Thyroid gland (tissue), 4 donors: ENCODE data around the gene ATAD1. TPM values are rescaled to one million over a fixed set of nuclear protein-coding genes. Genes with fewer than 3 reads are reported as not detected.

Source experiments
- DNase-seq, 2 donors: peaks; one replicate each; pipeline ENCODE4 v3.0.0-alpha.2; 2019
- H3K27ac ChIP-seq, 3 donors: fragments of 200-600 bp; sonication (generic); 1 replicate in 2 of 3; 2 replicates in 1 of 3; pipeline ENCODE4 v1.5.1; 2016 to 2019; ENCODE audit warnings: mild to moderate bottlenecking in 1 of 3, moderate library complexity in 1 of 3
- H3K27me3 ChIP-seq: fragments of 200-600 bp; sonication (generic); one replicate; pipeline ENCODE4 v1.5.1; 2019
- H3K36me3 ChIP-seq, 2 donors: fragments of 200-600 bp; sonication (generic); one replicate each; pipeline ENCODE4 v1.5.1; 2016 to 2019
- H3K4me1 ChIP-seq, 2 donors: fragments of 200-600 bp; sonication (generic); one replicate each; pipeline ENCODE4 v1.5.1; 2017 to 2019
- H3K4me3 ChIP-seq, 3 donors: fragments of 200-600 bp; sonication (generic); replicated peaks in 1 of 3; 1 replicate in 2 of 3; 2 replicates in 1 of 3; pipeline ENCODE4 v1.5.1; 2016; ENCODE audit warnings: mild to moderate bottlenecking in 1 of 3
- H3K9me3 ChIP-seq: fragments of 200-600 bp; sonication (generic); one replicate; pipeline ENCODE4 v1.5.1; 2017
- CTCF ChIP-seq, 6 experiments: fragments of 200-600 bp in 3 of 6; fragments of 450-650 bp in 3 of 6; sonication (generic) in 3 of 6; IDR thresholded peaks; one replicate each; pipeline ENCODE4 v1.5.1; 2016 to 2019; ENCODE audit warnings: antibody characterized with exemption in 6 of 6, mild to moderate bottlenecking in 2 of 6, inconsistent platforms in 1 of 6, moderate library complexity in 1 of 6
- POLR2A ChIP-seq, 2 donors: fragments of 450-650 bp; IDR thresholded peaks; one replicate each; pipeline ENCODE4 v1.6.1; 2017; ENCODE audit warnings: antibody characterized with exemption in 2 of 2, mild to moderate bottlenecking in 2 of 2, moderate library complexity in 1 of 2
- WGBS, 2 donors: methylation state at CpG; one replicate each; pipeline ENCODE4 v1.1.5; 2017; 5-methylcytosine and 5-hydroxymethylcytosine counted together
- intact Hi-C: fragments of 100-400 bp; cut with DNase I; formaldehyde crosslinking; loops from one replicate; pipeline ENCODE4 v1.15.1; 2023
- total RNA-seq, 4 donors: library from RNA; depleted of rRNA; stranded (reverse); fragments of >200 nt; gene quantifications; one replicate each; pipeline ENCODE4 v1.2.3, GENCODE V29; 2016

ATAD1 gene
- total RNA-seq, 4 donors from 2014 or later, result 40.3 to 72.1 (median 53.7) TPM

GRCh38 chr10:87782721-87783120 is 35.3 kb downstream of the ATAD1 start:
- no peaks in the 10 kb centered on the region for H3K4me1 ChIP-seq
- TF ChIP-seq POLR2A (IDR thresholded peaks at IDR 0.05) (no peak), CTCF (IDR thresholded peaks at IDR 0.05) (no peak)
- DNase-seq, result no peak
- H3K36me3 ChIP-seq, result peaks cover 0 to 3% of the 10 kb centered on the region in 2 donors
- no peak overlapping the region for H3K27ac ChIP-seq
- no peaks in the 10 kb centered on the region for H3K27me3 ChIP-seq
- WGBS, 2 donors, result 95% methylated on average over 6 of the region's 6 CpGs
- no peaks in the 10 kb centered on the region for H3K9me3 ChIP-seq
- no peak overlapping the region for H3K4me3 ChIP-seq
- intact Hi-C loops, result no loop called here

- no peaks in the 10 kb centered on the region for H3K27me3 ChIP-seq
- H3K36me3 ChIP-seq, result peaks cover 0 to 3% of the 10 kb centered on the region in 2 donors
- WGBS, 2 donors, result 95 to 100% methylated on average over 2 of the region's 2 CpGs
- H3K4me3 ChIP-seq, result no peak overlapping the region
- H3K4me1 ChIP-seq, result no peaks in the 10 kb centered on the region
- intact Hi-C loops, result no loop called here
- no peaks in the 10 kb centered on the region for H3K9me3 ChIP-seq
- no peak for DNase-seq
- TF ChIP-seq CTCF (IDR thresholded peaks at IDR 0.05) (no peak), POLR2A (IDR thresholded peaks at IDR 0.05) (no peak)
- no peak overlapping the region for H3K27ac ChIP-seq
Observed at GRCh38 chr10:87781545-87781944, 36.5 kb downstream of the ATAD1 start.

GRCh38 chr10:87776328-87776727 is 41.7 kb downstream of the ATAD1 start:
- Histone ChIP-seq H3K4me3 (no peak overlapping the region), H3K4me1 (no peaks in the 10 kb centered on the region), H3K27me3 (no peaks in the 10 kb centered on the region), H3K9me3 (no peaks in the 10 kb centered on the region), H3K36me3 (no peaks in the 10 kb centered on the region), H3K27ac (no peak overlapping the region)
- no peak for DNase-seq
- WGBS, 2 donors, result 95 to 99% methylated on average over 6 of the region's 6 CpGs
- intact Hi-C loops, result no loop called here
- TF ChIP-seq CTCF (IDR thresholded peaks at IDR 0.05) (no peak), POLR2A (IDR thresholded peaks at IDR 0.05) (no peak)

- DNase-seq, result no peak
- TF ChIP-seq POLR2A (IDR thresholded peaks at IDR 0.05) (no peak), CTCF (IDR thresholded peaks at IDR 0.05) (no peak)
- Histone ChIP-seq H3K36me3 (peaks cover 0 to 1% of the 10 kb centered on the region in 2 donors), H3K27me3 (no peaks in the 10 kb centered on the region), H3K4me3 (no peak overlapping the region), H3K4me1 (no peaks in the 10 kb centered on the region), H3K9me3 (no peaks in the 10 kb centered on the region), H3K27ac (no peak overlapping the region)
- 74 to 77% methylated on average over 4 of the region's 4 CpGs for WGBS, 2 donors
- intact Hi-C loops, result no loop called here
Observed at GRCh38 chr10:87775766-87776165, 42.3 kb downstream of the ATAD1 start.

GRCh38 chr10:87771871-87772500 is 46.0 kb downstream of the ATAD1 start:
- Histone ChIP-seq H3K27me3 (no peaks in the 10 kb centered on the region), H3K4me1 (no peaks in the 10 kb centered on the region), H3K36me3 (peaks cover 4 to 9% of the 10 kb centered on the region in 2 donors), H3K4me3 (no peak overlapping the region), H3K27ac (no peak overlapping the region), H3K9me3 (no peaks in the 10 kb centered on the region)
- TF ChIP-seq POLR2A (IDR thresholded peaks at IDR 0.05) (no peak), CTCF (IDR thresholded peaks at IDR 0.05) (peak in 3 of 6 experiments; percentile 46 to 55 (median 54))
- 86 to 91% methylated on average over 2 of the region's 2 CpGs for WGBS, 2 donors
- intact Hi-C loops, result no loop called here
- no peak for DNase-seq
